Measurements from ENCODE around the gene LAMA3.
"Not testable (repeated sequence)": the region's sequence is repeated elsewhere in the genome, so short reads cannot be mapped to it uniquely, and the experiment has no call there.

LAMA3 gene

GRCh38 chr18:23732439-23732838, 43.2 kb downstream of the LAMA3 start:
- no peak for DNase-seq (ENCODE audit: low read depth)

- DNase-seq (ENCODE audit: low read depth): not testable (repeated sequence)
Observed at GRCh38 chr18:23733265-23733664, 44.0 kb downstream of the LAMA3 start.

- DNase-seq (ENCODE audit: low read depth): no peak
Observed at GRCh38 chr18:23733895-23734294, 44.6 kb downstream of the LAMA3 start.

- no peak for DNase-seq (ENCODE audit: low read depth)
Observed at GRCh38 chr18:23735021-23735464, 45.8 kb downstream of the LAMA3 start.

GRCh38 chr18:23737578-23737977, 48.3 kb downstream of the LAMA3 start:
- no peak for DNase-seq (ENCODE audit: low read depth)

GRCh38 chr18:23738151-23738550, 48.9 kb downstream of the LAMA3 start:
- DNase-seq (ENCODE audit: low read depth): no peak

- no peak for DNase-seq (ENCODE audit: low read depth)
Observed at GRCh38 chr18:23738575-23738974, 49.3 kb downstream of the LAMA3 start.

GRCh38 chr18:23740105-23740830, 51.0 kb downstream of the LAMA3 start:
- no peak for DNase-seq (ENCODE audit: low read depth)

GRCh38 chr18:23741967-23742366, 52.7 kb downstream of the LAMA3 start:
- DNase-seq (ENCODE audit: low read depth): not testable (repeated sequence)

- no peak for DNase-seq (ENCODE audit: low read depth)
Observed at GRCh38 chr18:23743733-23744333, 54.6 kb downstream of the LAMA3 start.

- DNase-seq (ENCODE audit: low read depth): no peak
Observed at GRCh38 chr18:23745366-23745765, 56.1 kb downstream of the LAMA3 start.

GRCh38 chr18:23746851-23747250, 57.6 kb downstream of the LAMA3 start:
- DNase-seq (ENCODE audit: low read depth): no peak

GRCh38 chr18:23752363-23752762, 63.1 kb downstream of the LAMA3 start:
- DNase-seq (ENCODE audit: low read depth): no peak

GRCh38 chr18:23752796-23753195, 63.5 kb downstream of the LAMA3 start:
- no peak for DNase-seq (ENCODE audit: low read depth)

- DNase-seq (ENCODE audit: low read depth): no peak
Observed at GRCh38 chr18:23756590-23757436, 67.6 kb downstream of the LAMA3 start.

- DNase-seq (ENCODE audit: low read depth): no peak
Observed at GRCh38 chr18:23757437-23757733, 68.1 kb downstream of the LAMA3 start.

- DNase-seq (ENCODE audit: low read depth): no peak
Observed at GRCh38 chr18:23758281-23758680, 69.0 kb downstream of the LAMA3 start.

GRCh38 chr18:23761941-23762340, 72.7 kb downstream of the LAMA3 start:
- no peak for DNase-seq (ENCODE audit: low read depth)

- DNase-seq (ENCODE audit: low read depth): no peak
Observed at GRCh38 chr18:23763343-23763742, 74.1 kb downstream of the LAMA3 start.

- DNase-seq (ENCODE audit: low read depth): no peak
Observed at GRCh38 chr18:23765931-23766330, 76.7 kb downstream of the LAMA3 start.

GRCh38 chr18:23772327-23773024, 83.2 kb downstream of the LAMA3 start:
- DNase-seq (ENCODE audit: low read depth): no peak

- no peak for DNase-seq (ENCODE audit: low read depth)
Observed at GRCh38 chr18:23776306-23776705, 87.1 kb downstream of the LAMA3 start.
